Measurements from ENCODE around the gene DPEP3.

DNA sequence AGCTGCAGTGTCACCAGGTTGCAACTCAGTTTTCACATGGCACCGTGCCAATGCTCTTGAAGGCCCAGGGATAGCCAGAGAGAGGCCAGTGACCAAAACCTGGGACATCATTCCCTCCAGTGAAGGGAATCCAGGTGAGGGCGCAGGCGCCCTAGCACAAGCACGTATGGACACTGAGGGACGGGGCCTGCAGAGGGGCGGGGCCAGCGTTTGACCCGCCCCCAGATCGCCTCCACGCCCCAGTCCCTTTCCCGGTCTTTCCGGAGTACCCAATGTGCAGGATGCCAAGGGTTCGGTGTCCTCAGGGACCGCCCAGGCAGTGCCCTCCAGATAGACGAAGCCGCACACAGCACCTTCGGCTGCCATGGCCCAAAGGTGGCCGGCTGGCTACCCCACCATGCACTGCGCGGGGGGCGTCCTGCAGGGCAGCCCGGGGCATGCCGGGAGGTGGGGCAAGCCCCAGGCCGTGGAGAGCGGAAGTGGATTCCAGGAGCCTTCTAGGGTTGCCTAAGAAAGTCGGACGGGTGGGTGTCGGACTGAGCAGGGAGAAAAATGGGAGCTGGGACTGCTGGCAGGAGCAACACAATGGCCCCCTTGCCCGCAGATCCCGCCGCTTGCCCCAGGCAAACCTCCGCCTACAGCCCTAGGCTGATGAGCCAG, 16.5 kb downstream of the DPEP3 start:
- TF ChIP-seq, protein P1, sequence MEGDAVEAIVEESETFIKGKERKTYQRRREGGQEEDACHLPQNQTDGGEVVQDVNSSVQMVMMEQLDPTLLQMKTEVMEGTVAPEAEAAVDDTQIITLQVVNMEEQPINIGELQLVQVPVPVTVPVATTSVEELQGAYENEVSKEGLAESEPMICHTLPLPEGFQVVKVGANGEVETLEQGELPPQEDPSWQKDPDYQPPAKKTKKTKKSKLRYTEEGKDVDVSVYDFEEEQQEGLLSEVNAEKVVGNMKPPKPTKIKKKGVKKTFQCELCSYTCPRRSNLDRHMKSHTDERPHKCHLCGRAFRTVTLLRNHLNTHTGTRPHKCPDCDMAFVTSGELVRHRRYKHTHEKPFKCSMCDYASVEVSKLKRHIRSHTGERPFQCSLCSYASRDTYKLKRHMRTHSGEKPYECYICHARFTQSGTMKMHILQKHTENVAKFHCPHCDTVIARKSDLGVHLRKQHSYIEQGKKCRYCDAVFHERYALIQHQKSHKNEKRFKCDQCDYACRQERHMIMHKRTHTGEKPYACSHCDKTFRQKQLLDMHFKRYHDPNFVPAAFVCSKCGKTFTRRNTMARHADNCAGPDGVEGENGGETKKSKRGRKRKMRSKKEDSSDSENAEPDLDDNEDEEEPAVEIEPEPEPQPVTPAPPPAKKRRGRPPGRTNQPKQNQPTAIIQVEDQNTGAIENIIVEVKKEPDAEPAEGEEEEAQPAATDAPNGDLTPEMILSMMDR (IDR thresholded peaks at IDR 0.05) = no peak
- TF ChIP-seq EZH2 (IDR thresholded peaks at IDR 0.05) (no peak), EZH2phosphoT487 (IDR thresholded peaks at IDR 0.05) (no peak)

Measured in neural progenitor cell (in vitro differentiated cells).